Kidney (tissue), 14 donors: ENCODE data around the gene CYB5R3. TPM values are rescaled to one million over a fixed set of nuclear protein-coding genes. Genes with fewer than 3 reads are reported as not detected.
"Not testable (repeated sequence)": the region's sequence is repeated elsewhere in the genome, so short reads cannot be mapped to it uniquely, and the experiment has no call there.

ENCODE experiments used
- DNase-seq, 5 donors: peaks; one replicate each; pipeline ENCODE4 v3.0.0-alpha.2; 2013 to 2020
- FAIRE-seq: peaks from 2 replicates; lab custom pipeline; 2012; peaks lifted over from hg19 to GRCh38; lab: Jason Lieb, UNC
- H3K27ac ChIP-seq, 2 donors: one replicate each; pipeline ENCODE4 v1.7.0; 2013; ENCODE audit warnings: low read depth in 2 of 2, low read length in 2 of 2, inconsistent platforms in 1 of 2
- H3K27me3 ChIP-seq: one replicate; pipeline ENCODE4 v1.7.1; 2013; ENCODE audit warnings: low read length, inconsistent platforms; ENCODE audit not compliant: control insufficient read depth, insufficient read depth
- H3K36me3 ChIP-seq, 3 donors: one replicate each; pipeline versions ENCODE4 v1.7.0 to v1.7.1; 2013; ENCODE audit warnings: low read length in 3 of 3, control low read depth in 1 of 3, inconsistent platforms in 1 of 3; ENCODE audit not compliant: insufficient read depth in 3 of 3, control insufficient read depth in 2 of 3
- H3K4me1 ChIP-seq, 3 donors: one replicate each; pipeline versions ENCODE4 v1.7.0 to v1.7.1; 2013; ENCODE audit warnings: low read length in 3 of 3, inconsistent platforms in 1 of 3, low read depth in 1 of 3; ENCODE audit not compliant: control insufficient read depth in 2 of 3, insufficient read depth in 2 of 3
- H3K4me3 ChIP-seq, 3 donors: one replicate each; pipeline versions ENCODE4 v1.7.0 to v1.8.1; 2013; ENCODE audit warnings: low read length in 3 of 3, control low read depth in 1 of 3, inconsistent platforms in 1 of 3
- H3K9ac ChIP-seq, 3 donors: one replicate each; pipeline versions ENCODE4 v1.7.0 to v1.7.1; 2013; ENCODE audit warnings: low read length in 3 of 3, control low read depth in 1 of 3, inconsistent platforms in 1 of 3
- H3K9me3 ChIP-seq, 3 donors: one replicate each; pipeline versions ENCODE4 v1.7.0 to v1.7.1; 2013; ENCODE audit warnings: low read length in 3 of 3, control low read depth in 1 of 3, inconsistent platforms in 1 of 3; ENCODE audit not compliant: control insufficient read depth in 2 of 3, insufficient read depth in 1 of 3
- CTCF ChIP-seq: IDR thresholded peaks from 3 replicates; pipeline ENCODE4 v1.5.1; 2012; ENCODE audit warnings: mild to moderate bottlenecking, moderate library complexity, borderline replicate concordance; ENCODE audit not compliant: insufficient read depth; ENCODE audit errors: extremely low read depth
- intact Hi-C: fragments of 100-400 bp; cut with DNase I; formaldehyde crosslinking; loops from one replicate; pipeline ENCODE4 v1.11.1; 2022
- polyA plus RNA-seq: library from polyadenylated mRNA; stranded (reverse); fragments of 350-450 nt; fragmentation: Illumina TruSeq; extraction: RNeasy Lipid Tissue Mini Kit (QIAGEN cat#74804); gene quantifications from one replicate; pipeline ENCODE4 v1.2.3, GENCODE V29; 2014; ENCODE audit warnings: low read depth, low replicate concordance; ENCODE audit not compliant: insufficient read depth
- total RNA-seq: library from RNA; stranded (reverse); fragmentation: NEBNext Ultra II Directional; extraction: Animal tissue kit (Norgen Biotek cat#: 25700); gene quantifications from one replicate; pipeline ENCODE4 v1.2.1, GENCODE V29; 2021
- donor health status: control.
- donor health status: control.
- donor health status: control.
- donor health status: control.
- donor health status: control.
- donor health status: DM: yes; HTN: yes; CAD: no.
- donor health status: Normal renal cell carcinoma (clear cell type).

CYB5R3 gene
- total and polyA plus RNA-seq, 2 donors from 2014 or later = 287 to 426 TPM

- Histone ChIP-seq H3K27ac (peak overlapping the region; percentile 74 to 82), H3K36me3 (no peaks in the 10 kb centered on the region), H3K27me3 (no peaks in the 10 kb centered on the region), H3K4me1 (peaks cover 0 to 41% (median 16%) of the 10 kb centered on the region in 3 donors), H3K9me3 (no peaks in the 10 kb centered on the region), H3K9ac (no peak overlapping the region), H3K4me3 (no peak overlapping the region)
- no peak for TF ChIP-seq CTCF
- intact Hi-C loops = no loop called here
- DNase-seq = peak in 1 of 5 donors; percentile 71
- FAIRE-seq = no peak
Observed at GRCh38 chr22:42676059-42676607, 26.9 kb upstream of the CYB5R3 start.

- no peak for FAIRE-seq
- TF ChIP-seq CTCF = no peak
- intact Hi-C loops = no loop called here
Observed at GRCh38 chr22:42673898-42674401, 24.8 kb upstream of the CYB5R3 start.

GRCh38 chr22:42673071-42673470 is 23.9 kb upstream of the CYB5R3 start:
- H3K4me3 ChIP-seq, intact Hi-C loops, H3K9ac ChIP-seq, FAIRE-seq, H3K9me3 ChIP-seq, H3K27ac ChIP-seq, H3K27me3 ChIP-seq, H3K36me3 ChIP-seq, DNase-seq: not testable (repeated sequence)
- H3K4me1 ChIP-seq = peaks cover 0 to 31% (median 8%) of the 10 kb centered on the region in 3 donors

More at GRCh38 chr22:42673898-42674401, 24.8 kb upstream of the CYB5R3 start:
- DNase-seq = peak in 1 of 5 donors; percentile 35
- Histone ChIP-seq H3K9ac (no peak overlapping the region), H3K9me3 (no peaks in the 10 kb centered on the region), H3K4me3 (no peak overlapping the region), H3K36me3 (no peaks in the 10 kb centered on the region), H3K27ac (peak overlapping the region; percentile 9 to 70), H3K27me3 (no peaks in the 10 kb centered on the region), H3K4me1 (peaks cover 0 to 37% (median 11%) of the 10 kb centered on the region in 3 donors)

- Histone ChIP-seq H3K27ac (peak overlapping the region; percentile 53 to 67), H3K36me3 (no peaks in the 10 kb centered on the region), H3K27me3 (no peaks in the 10 kb centered on the region), H3K9me3 (no peaks in the 10 kb centered on the region), H3K9ac (no peak overlapping the region), H3K4me3 (no peak overlapping the region), H3K4me1 (peaks cover 0 to 19% (median 2%) of the 10 kb centered on the region in 3 donors)
- intact Hi-C loops = no loop called here
- FAIRE-seq (no peak), DNase-seq (peak in 1 of 5 donors; percentile 36)
- TF ChIP-seq CTCF = no peak
Observed at GRCh38 chr22:42670921-42671709, 21.9 kb upstream of the CYB5R3 start.
